ENCODE measurements around the gene SYT17.
A peak's percentile ranks its signal among the peaks of the same experiment; 100 is the strongest.

SYT17 gene

GRCh38 chr16:19288872-19289799 lies 121.1 kb downstream of the SYT17 start:
- Mint-ChIP-seq H3K27me3 (peaks cover 4% of the 10 kb centered on the region), H3K4me1 (peaks cover under 1% of the 10 kb centered on the region), H3K4me3 (no peak overlapping the region), H3K27ac (no peak overlapping the region), H3K9me3 (peaks cover 4% of the 10 kb centered on the region), H3K36me3 (no peaks in the 10 kb centered on the region)
- no peak for DNase-seq
- CTCF ChIA-PET: no interaction called here

GRCh38 chr16:19289811-19290485 lies 121.9 kb downstream of the SYT17 start:
- CTCF ChIA-PET: no interaction called here
- no peaks in the 10 kb centered on the region for H3K36me3 Mint-ChIP-seq
- DNase-seq: no peak
- H3K27me3 Mint-ChIP-seq: peaks cover 4% of the 10 kb centered on the region
- peaks cover 6% of the 10 kb centered on the region for H3K4me1 Mint-ChIP-seq
- no peak overlapping the region for H3K27ac Mint-ChIP-seq
- peaks cover 5% of the 10 kb centered on the region for H3K9me3 Mint-ChIP-seq
- no peak overlapping the region for H3K4me3 Mint-ChIP-seq

- H3K36me3 Mint-ChIP-seq: no peaks in the 10 kb centered on the region
- CTCF ChIA-PET: no interaction called here
- H3K4me3 Mint-ChIP-seq: no peak overlapping the region
- H3K9me3 Mint-ChIP-seq: peaks cover 5% of the 10 kb centered on the region
- H3K27ac Mint-ChIP-seq: no peak overlapping the region
- H3K27me3 Mint-ChIP-seq: peaks cover 4% of the 10 kb centered on the region
- DNase-seq: no peak
- peaks cover 6% of the 10 kb centered on the region for H3K4me1 Mint-ChIP-seq
These were observed 122.8 kb downstream of the SYT17 start for GRCh38 chr16:19290860-19291259.

- H3K36me3 Mint-ChIP-seq: no peaks in the 10 kb centered on the region
- no peak for DNase-seq
- CTCF ChIA-PET: no interaction called here
- H3K4me3 Mint-ChIP-seq: no peak overlapping the region
- H3K27ac Mint-ChIP-seq: no peak overlapping the region
- peaks cover 6% of the 10 kb centered on the region for H3K4me1 Mint-ChIP-seq
- H3K27me3 Mint-ChIP-seq: peaks cover 4% of the 10 kb centered on the region
- H3K9me3 Mint-ChIP-seq: peaks cover 5% of the 10 kb centered on the region
These were observed 123.4 kb downstream of the SYT17 start for GRCh38 chr16:19291475-19291874.

GRCh38 chr16:19292186-19292585 lies 124.1 kb downstream of the SYT17 start:
- Mint-ChIP-seq H3K27ac (no peak overlapping the region), H3K4me3 (no peak overlapping the region), H3K36me3 (no peaks in the 10 kb centered on the region), H3K4me1 (peaks cover 6% of the 10 kb centered on the region), H3K9me3 (peaks cover 5% of the 10 kb centered on the region), H3K27me3 (peaks cover 4% of the 10 kb centered on the region)
- CTCF ChIA-PET: no interaction called here
- DNase-seq: no peak

- H3K4me3 Mint-ChIP-seq: no peak overlapping the region
- CTCF ChIA-PET: no interaction called here
- H3K27me3 Mint-ChIP-seq: peaks cover 4% of the 10 kb centered on the region
- no peaks in the 10 kb centered on the region for H3K36me3 Mint-ChIP-seq
- no peak overlapping the region for H3K27ac Mint-ChIP-seq
- peaks cover 6% of the 10 kb centered on the region for H3K4me1 Mint-ChIP-seq
- DNase-seq: no peak
- peaks cover 5% of the 10 kb centered on the region for H3K9me3 Mint-ChIP-seq
These were observed 126.2 kb downstream of the SYT17 start for GRCh38 chr16:19294156-19294649.

- no peaks in the 10 kb centered on the region for H3K36me3 Mint-ChIP-seq
- peaks cover 5% of the 10 kb centered on the region for H3K9me3 Mint-ChIP-seq
- H3K27ac Mint-ChIP-seq: no peak overlapping the region
- H3K27me3 Mint-ChIP-seq: peaks cover 4% of the 10 kb centered on the region
- no peak for DNase-seq
- CTCF ChIA-PET: no interaction called here
- H3K4me1 Mint-ChIP-seq: peaks cover 6% of the 10 kb centered on the region
- H3K4me3 Mint-ChIP-seq: no peak overlapping the region
These were observed 127.4 kb downstream of the SYT17 start for GRCh38 chr16:19295393-19295792.

GRCh38 chr16:19297454-19297853 lies 129.4 kb downstream of the SYT17 start:
- CTCF ChIA-PET: no interaction called here
- H3K9me3 Mint-ChIP-seq: peaks cover 5% of the 10 kb centered on the region
- no peaks in the 10 kb centered on the region for H3K27me3 Mint-ChIP-seq
- no peak for DNase-seq
- H3K4me3 Mint-ChIP-seq: no peak overlapping the region
- no peak overlapping the region for H3K27ac Mint-ChIP-seq
- H3K36me3 Mint-ChIP-seq: no peaks in the 10 kb centered on the region
- peaks cover 6% of the 10 kb centered on the region for H3K4me1 Mint-ChIP-seq

- DNase-seq: no peak
- H3K36me3 Mint-ChIP-seq: no peaks in the 10 kb centered on the region
- CTCF ChIA-PET: interaction anchor here (1.1 kb wide), 1 partner anchor 17 kb away, joined by 4 read pairs; no protein-coding TSS in a partner anchor
- peaks cover 1% of the 10 kb centered on the region for H3K9me3 Mint-ChIP-seq
- no peaks in the 10 kb centered on the region for H3K27me3 Mint-ChIP-seq
- H3K4me3 Mint-ChIP-seq: no peak overlapping the region
- peaks cover 3% of the 10 kb centered on the region for H3K4me1 Mint-ChIP-seq
- H3K27ac Mint-ChIP-seq: no peak overlapping the region
These were observed 131.5 kb downstream of the SYT17 start for GRCh38 chr16:19299565-19299964.

GRCh38 chr16:19301931-19302330 lies 133.9 kb downstream of the SYT17 start:
- no peaks in the 10 kb centered on the region for H3K4me1 Mint-ChIP-seq
- H3K4me3 Mint-ChIP-seq: no peak overlapping the region
- H3K27me3 Mint-ChIP-seq: no peaks in the 10 kb centered on the region
- DNase-seq: no peak
- H3K9me3 Mint-ChIP-seq: no peaks in the 10 kb centered on the region
- CTCF ChIA-PET: no interaction called here
- H3K27ac Mint-ChIP-seq: no peak overlapping the region
- no peaks in the 10 kb centered on the region for H3K36me3 Mint-ChIP-seq

- Mint-ChIP-seq H3K4me3 (no peak overlapping the region), H3K9me3 (no peaks in the 10 kb centered on the region), H3K4me1 (no peaks in the 10 kb centered on the region), H3K27me3 (no peaks in the 10 kb centered on the region), H3K36me3 (no peaks in the 10 kb centered on the region), H3K27ac (peak overlapping the region; percentile 26)
- CTCF ChIA-PET: no interaction called here
- DNase-seq: no peak
These were observed 136.7 kb downstream of the SYT17 start for GRCh38 chr16:19304750-19305149.

- no peak for DNase-seq
- CTCF ChIA-PET: interaction anchor here (0.6 kb wide), 1 partner anchor 138 kb away, joined by 3 read pairs; no protein-coding TSS in a partner anchor
- Mint-ChIP-seq H3K27ac (no peak overlapping the region), H3K27me3 (no peaks in the 10 kb centered on the region), H3K4me1 (no peaks in the 10 kb centered on the region), H3K4me3 (no peak overlapping the region), H3K9me3 (no peaks in the 10 kb centered on the region), H3K36me3 (no peaks in the 10 kb centered on the region)
These were observed 137.4 kb downstream of the SYT17 start for GRCh38 chr16:19305443-19305842.

GRCh38 chr16:19307587-19308241 lies 139.7 kb downstream of the SYT17 start:
- no peak overlapping the region for H3K27ac Mint-ChIP-seq
- CTCF ChIA-PET: no interaction called here
- H3K4me1 Mint-ChIP-seq: no peaks in the 10 kb centered on the region
- H3K9me3 Mint-ChIP-seq: no peaks in the 10 kb centered on the region
- no peak overlapping the region for H3K4me3 Mint-ChIP-seq
- no peaks in the 10 kb centered on the region for H3K36me3 Mint-ChIP-seq
- DNase-seq: peak; percentile 27
- H3K27me3 Mint-ChIP-seq: no peaks in the 10 kb centered on the region

GRCh38 chr16:19308392-19308791 lies 140.4 kb downstream of the SYT17 start:
- no peaks in the 10 kb centered on the region for H3K4me1 Mint-ChIP-seq
- no peaks in the 10 kb centered on the region for H3K9me3 Mint-ChIP-seq

More at GRCh38 chr16:19308392-19308791, 140.4 kb downstream of the SYT17 start:
- no peak overlapping the region for H3K27ac Mint-ChIP-seq
- CTCF ChIA-PET: no interaction called here
- no peaks in the 10 kb centered on the region for H3K27me3 Mint-ChIP-seq
- no peaks in the 10 kb centered on the region for H3K36me3 Mint-ChIP-seq
- H3K4me3 Mint-ChIP-seq: no peak overlapping the region
- no peak for DNase-seq

Data from activated naive CD4-positive, alpha-beta T cell treated with anti-CD3 and anti-CD28 coated beads, Interleukin-2, amount 10 ng/mL, durations not matched to agents 7 days and 5 days (primary cell).